Measurements from ENCODE around the gene MAB21L4.
A peak's percentile ranks its signal among the peaks of the same experiment; 100 is the strongest.

Gene MAB21L4

GRCh38 chr2:240929364-240930095, 33.6 kb upstream of the MAB21L4 start:
- Mint-ChIP-seq H3K4me1 (no peaks in the 10 kb centered on the region), H3K36me3 (ENCODE audit: insufficient read depth) (peaks cover 2% of the 10 kb centered on the region), H3K4me3 (no peak overlapping the region), H3K9me3 (no peaks in the 10 kb centered on the region), H3K27me3 (peaks cover 38% of the 10 kb centered on the region), H3K27ac (ENCODE audit: low read depth) (no peak overlapping the region)
- DNase-seq (ENCODE audit: low spot score in 2 of 2) (no peak), ATAC-seq (replicated peaks; ENCODE audit: extremely low read depth, poor library complexity, severe bottlenecking) (no peak)

- DNase-seq (ENCODE audit: low spot score in 2 of 2) (no peak), ATAC-seq (replicated peaks; ENCODE audit: extremely low read depth, poor library complexity, severe bottlenecking) (no peak)
- H3K4me3 Mint-ChIP-seq: no peak overlapping the region
- H3K36me3 Mint-ChIP-seq (ENCODE audit: insufficient read depth): peaks cover 2% of the 10 kb centered on the region
- no peaks in the 10 kb centered on the region for H3K4me1 Mint-ChIP-seq
- H3K9me3 Mint-ChIP-seq: no peaks in the 10 kb centered on the region
- H3K27me3 Mint-ChIP-seq: peaks cover 38% of the 10 kb centered on the region
- H3K27ac Mint-ChIP-seq (ENCODE audit: low read depth): no peak overlapping the region
Measured at GRCh38 chr2:240928476-240929363, 32.8 kb upstream of the MAB21L4 start.

GRCh38 chr2:240927390-240927781, 31.4 kb upstream of the MAB21L4 start:
- Mint-ChIP-seq H3K9me3 (no peaks in the 10 kb centered on the region), H3K27ac (ENCODE audit: low read depth) (no peak overlapping the region), H3K36me3 (ENCODE audit: insufficient read depth) (peaks cover 2% of the 10 kb centered on the region), H3K4me1 (no peaks in the 10 kb centered on the region), H3K27me3 (peaks cover 38% of the 10 kb centered on the region), H3K4me3 (no peak overlapping the region)
- ATAC-seq (replicated peaks; ENCODE audit: extremely low read depth, poor library complexity, severe bottlenecking) (no peak), DNase-seq (ENCODE audit: low spot score in 2 of 2) (no peak)

GRCh38 chr2:240926516-240927389, 30.8 kb upstream of the MAB21L4 start:
- no peak for ATAC-seq (replicated peaks; ENCODE audit: extremely low read depth, poor library complexity, severe bottlenecking)
- peaks cover 33% of the 10 kb centered on the region for H3K27me3 Mint-ChIP-seq

GRCh38 chr2:240925568-240926515, 29.9 kb upstream of the MAB21L4 start:
- ATAC-seq (replicated peaks; ENCODE audit: extremely low read depth, poor library complexity, severe bottlenecking): no peak
- H3K4me1 Mint-ChIP-seq: no peaks in the 10 kb centered on the region
- peaks cover 2% of the 10 kb centered on the region for H3K36me3 Mint-ChIP-seq (ENCODE audit: insufficient read depth)
- peaks cover 27% of the 10 kb centered on the region for H3K27me3 Mint-ChIP-seq
- H3K4me3 Mint-ChIP-seq: no peak overlapping the region
- H3K9me3 Mint-ChIP-seq: no peaks in the 10 kb centered on the region
- no peak for DNase-seq (ENCODE audit: low spot score in 2 of 2)
- H3K27ac Mint-ChIP-seq (ENCODE audit: low read depth): no peak overlapping the region

More at GRCh38 chr2:240926516-240927389, 30.8 kb upstream of the MAB21L4 start:
- DNase-seq (ENCODE audit: low spot score in 2 of 2): no peak
- H3K4me1 Mint-ChIP-seq: no peaks in the 10 kb centered on the region
- no peak overlapping the region for H3K27ac Mint-ChIP-seq (ENCODE audit: low read depth)
- H3K4me3 Mint-ChIP-seq: no peak overlapping the region
- no peaks in the 10 kb centered on the region for H3K9me3 Mint-ChIP-seq
- H3K36me3 Mint-ChIP-seq (ENCODE audit: insufficient read depth): peaks cover 2% of the 10 kb centered on the region

- peaks cover 2% of the 10 kb centered on the region for H3K36me3 Mint-ChIP-seq (ENCODE audit: insufficient read depth)
- ATAC-seq (replicated peaks; ENCODE audit: extremely low read depth, poor library complexity, severe bottlenecking): peak; percentile 49
- H3K27me3 Mint-ChIP-seq: peaks cover 27% of the 10 kb centered on the region
- no peaks in the 10 kb centered on the region for H3K9me3 Mint-ChIP-seq
- no peaks in the 10 kb centered on the region for H3K4me1 Mint-ChIP-seq
- DNase-seq (ENCODE audit: low spot score in 2 of 2): peak in 1 of 2 donors; percentile 11
- no peak overlapping the region for H3K27ac Mint-ChIP-seq (ENCODE audit: low read depth)
- no peak overlapping the region for H3K4me3 Mint-ChIP-seq
Measured at GRCh38 chr2:240925191-240925567, 29.2 kb upstream of the MAB21L4 start.

- no peaks in the 10 kb centered on the region for H3K9me3 Mint-ChIP-seq
- peaks cover 14% of the 10 kb centered on the region for H3K27me3 Mint-ChIP-seq
- no peak overlapping the region for H3K4me3 Mint-ChIP-seq
- no peaks in the 10 kb centered on the region for H3K4me1 Mint-ChIP-seq
- no peak overlapping the region for H3K27ac Mint-ChIP-seq (ENCODE audit: low read depth)
- no peaks in the 10 kb centered on the region for H3K36me3 Mint-ChIP-seq (ENCODE audit: insufficient read depth)
- DNase-seq (ENCODE audit: low spot score in 2 of 2) (peak in 1 of 2 donors; percentile 6), ATAC-seq (replicated peaks; ENCODE audit: extremely low read depth, poor library complexity, severe bottlenecking) (no peak)
Measured at GRCh38 chr2:240922982-240923537, 27.1 kb upstream of the MAB21L4 start.

GRCh38 chr2:240922245-240922981, 26.5 kb upstream of the MAB21L4 start:
- Mint-ChIP-seq H3K4me1 (no peaks in the 10 kb centered on the region), H3K9me3 (no peaks in the 10 kb centered on the region), H3K27me3 (peaks cover 8% of the 10 kb centered on the region), H3K36me3 (ENCODE audit: insufficient read depth) (no peaks in the 10 kb centered on the region), H3K27ac (ENCODE audit: low read depth) (no peak overlapping the region), H3K4me3 (no peak overlapping the region)
- peak in 1 of 2 donors; percentile 6 for DNase-seq (ENCODE audit: low spot score in 2 of 2)
- no peak for ATAC-seq (replicated peaks; ENCODE audit: extremely low read depth, poor library complexity, severe bottlenecking)

GRCh38 chr2:240921995-240922244, 26.0 kb upstream of the MAB21L4 start:
- no peaks in the 10 kb centered on the region for H3K9me3 Mint-ChIP-seq
- H3K36me3 Mint-ChIP-seq (ENCODE audit: insufficient read depth): no peaks in the 10 kb centered on the region
- H3K27ac Mint-ChIP-seq (ENCODE audit: low read depth): no peak overlapping the region
- no peak overlapping the region for H3K4me3 Mint-ChIP-seq
- H3K4me1 Mint-ChIP-seq: no peaks in the 10 kb centered on the region
- DNase-seq (ENCODE audit: low spot score in 2 of 2) (no peak), ATAC-seq (replicated peaks; ENCODE audit: extremely low read depth, poor library complexity, severe bottlenecking) (no peak)
- peaks cover 3% of the 10 kb centered on the region for H3K27me3 Mint-ChIP-seq

GRCh38 chr2:240921311-240921994, 25.5 kb upstream of the MAB21L4 start:
- H3K9me3 Mint-ChIP-seq: no peaks in the 10 kb centered on the region
- H3K4me3 Mint-ChIP-seq: no peak overlapping the region
- H3K36me3 Mint-ChIP-seq (ENCODE audit: insufficient read depth): no peaks in the 10 kb centered on the region
- H3K4me1 Mint-ChIP-seq: no peaks in the 10 kb centered on the region
- ATAC-seq (replicated peaks; ENCODE audit: extremely low read depth, poor library complexity, severe bottlenecking) (no peak), DNase-seq (ENCODE audit: low spot score in 2 of 2) (peak in 1 of 2 donors; percentile 7)
- H3K27me3 Mint-ChIP-seq: no peaks in the 10 kb centered on the region
- H3K27ac Mint-ChIP-seq (ENCODE audit: low read depth): no peak overlapping the region

Data from central memory CD8-positive, alpha-beta T cell (primary cell).